Stimulated activated CD4-positive, alpha-beta T cell treated with anti-CD3 and anti-CD28 coated beads, Interleukin-4, amount 100 ng/mL, for 48 hours (primary cell): ENCODE results near the gene TIFAB.

ENCODE experiments used
- DNase-seq, 2 donors: peaks; one replicate each; pipeline ENCODE4 v3.0.0-alpha.2; 2020; ENCODE audit warnings: low read depth in 2 of 2

Gene TIFAB

DNA sequence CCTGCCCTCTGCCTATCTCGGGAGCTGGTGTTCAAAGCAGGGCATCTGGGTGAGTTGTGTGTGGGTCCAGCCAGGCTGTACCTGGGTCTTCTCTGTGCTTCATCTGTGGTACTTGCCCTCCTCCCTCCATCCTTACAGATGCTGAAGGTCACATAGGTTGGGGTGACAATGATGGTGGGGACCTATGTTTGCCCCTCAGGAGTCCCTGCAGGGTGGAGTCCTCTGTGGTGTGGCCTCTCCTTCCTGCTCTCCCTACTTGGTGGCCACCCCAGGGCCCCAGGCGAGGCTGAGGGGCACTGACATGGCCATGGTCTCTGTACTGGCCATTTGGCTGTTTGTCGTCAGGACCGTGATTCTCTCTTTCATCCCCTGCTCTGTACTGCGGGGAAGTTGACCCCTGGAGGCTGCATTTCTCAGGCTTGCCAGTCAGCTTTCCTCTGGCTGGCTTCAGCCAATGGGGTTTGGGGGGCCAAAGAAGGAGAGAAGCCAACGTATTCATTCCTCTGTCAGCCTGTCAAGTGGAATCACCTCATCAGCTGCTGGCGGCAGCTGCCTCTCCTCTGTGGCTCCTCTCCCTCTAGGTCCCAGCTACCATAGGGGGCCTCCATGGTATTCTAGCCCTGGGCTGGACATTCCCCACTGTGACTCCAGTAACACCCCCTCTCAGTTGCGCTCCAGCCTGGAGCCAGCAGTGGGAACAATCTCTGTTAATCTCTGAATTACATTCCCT, 9.6 kb downstream of the TIFAB start:
- DNase-seq, result no peak

- DNase-seq, result no peak
Observed at GRCh38 chr5:135441919-135442318, 10.2 kb downstream of the TIFAB start.

GRCh38 chr5:135441350-135441831, 10.8 kb downstream of the TIFAB start:
- DNase-seq, result no peak

DNA sequence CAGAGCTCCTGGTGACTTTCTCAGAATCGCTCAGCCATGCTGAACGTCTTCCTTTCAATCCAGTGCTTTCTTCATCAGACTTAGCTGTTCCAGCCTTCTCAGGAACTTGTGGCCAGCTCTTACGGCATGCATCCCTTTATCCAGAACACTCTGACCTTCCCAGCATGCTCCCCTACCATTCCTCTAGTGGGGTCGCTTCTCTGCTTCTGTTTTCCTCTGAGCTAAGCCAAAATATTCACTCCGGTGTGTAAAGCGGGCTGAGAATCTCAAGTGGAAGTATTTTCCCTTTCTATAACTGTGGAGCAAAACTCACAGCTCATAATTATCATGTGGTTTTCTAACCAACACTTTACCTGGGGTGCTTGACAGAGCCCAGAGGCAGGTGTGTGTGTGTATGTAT, 11.2 kb downstream of the TIFAB start:
- no peak for DNase-seq

GRCh38 chr5:135439231-135440205, 12.6 kb downstream of the TIFAB start:
- no peak for DNase-seq

DNA sequence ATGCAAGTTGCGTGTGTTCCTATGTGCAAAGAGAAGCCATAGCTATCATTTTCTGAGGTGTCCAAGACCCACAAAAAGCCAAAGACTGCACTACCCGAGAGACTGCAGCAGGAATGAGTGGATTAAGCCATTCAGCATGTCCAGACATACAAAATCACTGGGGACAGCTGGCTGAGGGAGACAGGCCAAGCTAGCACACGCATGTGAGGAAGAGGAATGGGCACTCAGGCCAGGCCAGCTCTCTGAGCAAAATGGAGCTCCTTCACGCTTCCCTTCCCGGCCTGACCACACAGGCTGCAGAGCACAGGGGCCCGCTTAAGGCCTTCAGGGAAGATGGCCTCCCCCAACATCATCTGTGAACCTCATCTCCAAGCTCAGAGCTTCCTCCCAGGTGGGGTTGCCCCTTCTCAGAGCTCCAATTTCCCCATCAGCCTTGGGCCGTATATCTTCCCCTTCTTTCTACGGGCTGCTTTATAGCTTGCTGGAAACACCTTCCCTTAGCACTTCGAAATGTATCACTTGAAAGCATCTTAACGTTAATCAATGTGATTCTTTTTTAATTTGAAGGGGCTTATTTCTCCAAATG, 13.4 kb downstream of the TIFAB start:
- DNase-seq, result no peak

- DNase-seq, result no peak
Observed at GRCh38 chr5:135437796-135438560, 14.2 kb downstream of the TIFAB start.

- DNase-seq, result no peak
Observed at GRCh38 chr5:135437422-135437795, 14.7 kb downstream of the TIFAB start.

GRCh38 chr5:135436951-135437418, 15.2 kb downstream of the TIFAB start:
- DNase-seq, result no peak

DNA sequence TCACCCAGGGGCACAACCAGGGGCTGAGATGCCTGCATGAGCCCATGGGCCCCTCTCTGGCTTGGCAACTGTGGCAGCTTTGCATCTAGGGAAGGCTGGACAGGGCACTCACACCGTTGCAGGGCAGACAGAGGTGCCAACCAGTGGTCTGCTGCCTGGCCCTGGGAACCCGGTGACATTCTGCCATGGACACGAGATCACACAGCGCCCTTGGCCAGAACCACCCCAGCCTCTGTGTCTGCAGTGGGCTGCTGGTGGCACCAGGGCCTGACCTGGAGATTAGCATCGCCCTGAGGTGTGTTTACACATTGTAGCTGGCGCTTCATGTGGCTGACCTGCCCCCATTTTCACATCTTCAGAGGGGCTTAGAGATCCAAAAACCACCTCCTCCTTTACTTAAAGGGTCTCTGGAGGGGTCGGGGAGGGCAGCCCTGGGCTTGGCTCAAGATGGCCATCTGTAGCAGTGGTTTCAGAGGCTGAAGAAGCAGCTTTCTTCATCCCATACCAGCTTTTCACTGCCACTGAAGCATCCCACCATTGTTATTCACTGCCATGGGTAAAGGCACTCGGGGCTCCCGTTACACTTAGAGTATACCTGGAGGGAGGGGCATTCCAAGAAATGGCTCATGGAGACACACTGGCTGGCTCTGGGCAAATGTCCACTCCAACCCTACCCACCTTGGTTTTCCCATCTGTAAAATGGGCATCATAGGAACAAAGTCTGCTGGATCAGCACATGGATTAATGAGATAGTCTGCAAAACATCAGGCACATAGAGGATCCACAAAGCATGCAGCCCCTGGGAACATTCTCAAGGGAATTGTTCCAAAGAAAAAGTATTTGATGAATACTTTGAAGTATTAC, 16.5 kb downstream of the TIFAB start:
- no peak for DNase-seq

DNA sequence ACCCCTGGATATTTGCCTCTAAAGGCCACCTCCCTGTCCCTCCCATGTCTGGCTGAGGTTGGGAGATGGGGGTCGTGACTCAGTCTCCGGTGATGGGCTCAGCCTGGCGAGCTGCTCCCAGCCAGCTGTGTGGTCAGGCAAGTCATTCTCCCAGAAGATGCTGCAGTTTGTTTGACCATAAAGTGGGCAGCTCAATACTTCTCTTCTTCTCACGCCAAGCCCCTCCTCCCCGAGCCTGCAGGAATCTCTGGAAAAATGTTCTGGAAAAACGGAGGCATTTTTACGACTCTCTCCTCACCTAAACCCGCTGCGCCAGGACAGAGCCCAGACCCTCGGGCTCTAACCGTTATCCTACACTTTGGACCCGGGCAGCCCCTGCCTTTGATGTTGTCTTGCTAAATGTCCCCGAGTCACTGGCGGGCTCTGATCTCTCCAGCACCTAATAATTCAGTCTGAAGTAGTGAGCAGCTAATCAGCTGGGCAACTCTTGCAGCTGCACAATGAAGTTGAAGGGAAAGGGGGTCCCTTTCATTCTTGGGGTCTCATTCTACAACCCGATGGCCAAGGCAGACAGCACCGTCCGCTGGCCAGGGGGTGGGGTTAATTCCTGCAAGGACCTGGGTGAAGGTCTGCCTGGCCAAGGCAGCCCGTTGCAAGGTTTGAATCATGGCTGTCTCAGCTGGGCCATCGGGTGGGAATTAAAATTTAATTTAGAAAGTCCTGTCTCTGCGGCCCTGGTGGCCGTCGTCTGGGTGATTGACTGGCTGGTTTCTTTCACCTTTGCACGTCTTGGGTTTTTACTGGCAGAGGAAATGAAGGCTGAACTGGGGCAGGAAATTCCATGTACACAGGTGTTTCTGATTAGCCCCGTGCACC, 17.3 kb downstream of the TIFAB start:
- DNase-seq, result no peak

- DNase-seq, result no peak
Observed at GRCh38 chr5:135433681-135434426, 18.3 kb downstream of the TIFAB start.

GRCh38 chr5:135432113-135432512, 20.0 kb downstream of the TIFAB start:
- DNase-seq, result no peak

DNA sequence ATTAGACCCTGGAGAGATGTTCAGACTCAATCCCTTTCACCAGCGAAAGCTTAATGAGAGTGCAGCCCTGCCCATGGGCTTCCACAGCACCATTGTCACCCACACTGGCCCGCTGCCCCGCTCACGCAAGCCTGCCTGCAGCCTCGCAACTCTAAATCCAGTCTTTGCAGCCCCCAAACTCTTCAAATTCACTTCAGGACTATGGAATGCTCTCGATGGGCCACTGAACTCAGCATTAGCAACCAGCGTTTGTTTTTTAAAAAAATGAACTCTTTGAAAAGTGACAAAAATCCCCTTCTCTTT, 22.1 kb downstream of the TIFAB start:
- no peak for DNase-seq

GRCh38 chr5:135429301-135430134, 22.6 kb downstream of the TIFAB start:
- no peak for DNase-seq

DNA sequence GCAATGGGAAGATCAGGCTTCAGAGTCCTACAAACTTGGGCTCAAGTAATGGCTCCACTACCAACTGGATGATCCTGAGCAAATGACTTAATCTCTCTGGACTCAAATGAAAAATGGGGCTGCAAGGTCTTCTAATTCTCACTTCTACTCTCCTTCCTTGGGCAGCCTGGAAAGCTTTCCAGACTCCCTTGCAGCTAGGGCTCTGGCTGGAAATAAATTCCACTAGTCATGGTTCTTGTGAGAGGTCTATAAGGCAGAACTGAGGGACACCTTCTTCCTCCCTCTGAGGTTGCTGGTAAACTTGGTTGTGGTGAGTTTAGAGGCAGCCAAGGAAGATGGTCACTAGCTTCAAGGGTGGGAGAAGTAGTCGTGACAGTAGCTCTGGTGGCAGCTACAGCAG, 23.6 kb downstream of the TIFAB start:
- DNase-seq, result no peak

- DNase-seq, result peak in 1 of 2 donors; percentile 13
Observed at GRCh38 chr5:135426102-135427082, 25.8 kb downstream of the TIFAB start.
